H9 (cell line): Measurements from ENCODE around the gene KCTD17. TPM values are rescaled to one million over a fixed set of nuclear protein-coding genes. Genes with fewer than 3 reads are reported as not detected.

Source experiments
- DNase-seq: peaks from one replicate; pipeline ENCODE4 v3.0.0-alpha.2; 2017
- H2AFZ ChIP-seq: one replicate; pipeline ENCODE4 v1.6.1; 2013; ENCODE audit warnings: mild to moderate bottlenecking, low read length, control low read depth, moderate library complexity
- H2AK5ac ChIP-seq: 2 replicates; pipeline ENCODE4 v1.6.1; 2013; ENCODE audit warnings: low read length, control low read depth, mixed read lengths; ENCODE audit not compliant: insufficient read length
- H2BK120ac ChIP-seq: one replicate; pipeline ENCODE4 v1.6.1; 2013; ENCODE audit warnings: low read depth, mild to moderate bottlenecking, low read length, control low read depth, inconsistent platforms; ENCODE audit not compliant: poor library complexity, severe bottlenecking
- H2BK12ac ChIP-seq: 2 replicates; pipeline ENCODE4 v1.6.1; 2013; ENCODE audit warnings: low read length, control low read depth, mixed read lengths, low read depth; ENCODE audit not compliant: insufficient read length
- H2BK15ac ChIP-seq: 2 replicates; pipeline ENCODE4 v1.6.1; 2013; ENCODE audit warnings: low read depth, low read length, control low read depth
- H2BK20ac ChIP-seq: one replicate; pipeline ENCODE4 v1.6.1; 2013; ENCODE audit warnings: low read depth, mild to moderate bottlenecking, low read length, control low read depth, inconsistent platforms; ENCODE audit not compliant: poor library complexity, severe bottlenecking
- H2BK5ac ChIP-seq: 2 replicates; pipeline ENCODE4 v1.6.1; 2013; ENCODE audit warnings: low read length, control low read depth, mixed read lengths; ENCODE audit not compliant: insufficient read length
- H3K14ac ChIP-seq: 2 replicates; pipeline ENCODE4 v1.6.1; 2013; ENCODE audit warnings: low read length, control low read depth; ENCODE audit not compliant: insufficient read depth
- H3K18ac ChIP-seq: 2 replicates; pipeline ENCODE4 v1.6.1; 2013; ENCODE audit warnings: low read depth, mild to moderate bottlenecking, mixed read lengths, low read length, control low read depth; ENCODE audit not compliant: insufficient read length
- H3K23ac ChIP-seq: 2 replicates; pipeline ENCODE4 v1.6.1; 2013; ENCODE audit warnings: low read length, control low read depth, mixed read lengths, low read depth; ENCODE audit not compliant: insufficient read length
- H3K23me2 ChIP-seq: 2 replicates; pipeline ENCODE4 v1.6.1; 2013; ENCODE audit warnings: low read depth, mild to moderate bottlenecking, mixed read lengths, low read length, control low read depth; ENCODE audit not compliant: insufficient read length, poor library complexity, severe bottlenecking
- H3K27ac ChIP-seq: 2 replicates; pipeline ENCODE4 v1.5.1; 2013; ENCODE audit warnings: low read length, control low read depth, mixed read lengths, low read depth; ENCODE audit not compliant: insufficient read length
- H3K27me3 ChIP-seq: 2 replicates; pipeline ENCODE4 v1.6.1; 2013; ENCODE audit warnings: low read length, control low read depth, inconsistent platforms; ENCODE audit not compliant: insufficient read depth
- H3K4ac ChIP-seq: 2 replicates; pipeline ENCODE4 v1.6.1; 2013; ENCODE audit warnings: low read depth, mild to moderate bottlenecking, control low read depth, inconsistent platforms, low read length, moderate library complexity
- H3K4me1 ChIP-seq: 2 replicates; pipeline ENCODE4 v1.6.1; 2013; ENCODE audit warnings: low read length, control low read depth, inconsistent platforms; ENCODE audit not compliant: insufficient read depth
- H3K4me2 ChIP-seq: 2 replicates; pipeline ENCODE4 v1.6.1; 2013; ENCODE audit warnings: low read length, control low read depth, mixed read lengths; ENCODE audit not compliant: insufficient read length, insufficient read depth
- H3K56ac ChIP-seq: 2 replicates; pipeline ENCODE4 v1.6.1; 2013; ENCODE audit warnings: low read depth, mild to moderate bottlenecking, mixed read lengths, low read length, control low read depth; ENCODE audit not compliant: insufficient read length
- H3K79me1 ChIP-seq: 2 replicates; pipeline ENCODE4 v1.6.1; 2013; ENCODE audit warnings: low read depth, mild to moderate bottlenecking, moderate library complexity, low read length, control low read depth, inconsistent platforms; ENCODE audit not compliant: insufficient read depth, poor library complexity, severe bottlenecking
- H3K79me2 ChIP-seq: 2 replicates; pipeline ENCODE4 v1.6.1; 2013; ENCODE audit warnings: low read length, control low read depth, inconsistent platforms; ENCODE audit not compliant: insufficient read depth
- H3K9ac ChIP-seq: 2 replicates; pipeline ENCODE4 v1.6.1; 2013; ENCODE audit warnings: low read length, control low read depth, mixed read lengths; ENCODE audit not compliant: insufficient read length; ENCODE audit errors: extremely low read depth
- H3K9me3 ChIP-seq: one replicate; pipeline ENCODE4 v1.6.1; 2013; ENCODE audit warnings: low read depth, low read length, inconsistent platforms; ENCODE audit not compliant: control insufficient read depth
- H3T11ph ChIP-seq: one replicate; pipeline ENCODE4 v1.6.1; 2013; ENCODE audit warnings: mild to moderate bottlenecking, low read length, control low read depth, inconsistent platforms
- H4K20me1 ChIP-seq: one replicate; pipeline ENCODE4 v1.6.1; 2013; ENCODE audit not compliant: control insufficient read depth, insufficient read length, insufficient read depth
- H4K5ac ChIP-seq: 2 replicates; pipeline ENCODE4 v1.6.1; 2013; ENCODE audit warnings: low read depth, mild to moderate bottlenecking, mixed read lengths, low read length, control low read depth; ENCODE audit not compliant: insufficient read length
- H4K8ac ChIP-seq: replicated peaks from 2 replicates; pipeline ENCODE4 v1.6.1; 2013; ENCODE audit warnings: low read length, control low read depth, mixed read lengths, low read depth; ENCODE audit not compliant: insufficient read length
- H4K91ac ChIP-seq: 2 replicates; pipeline ENCODE4 v1.6.1; 2013; ENCODE audit warnings: low read depth, mild to moderate bottlenecking, moderate library complexity, mixed read lengths, low read length, control low read depth; ENCODE audit not compliant: insufficient read length
- H3K27ac Mint-ChIP-seq, 3 experiments: 2 replicates in 2 of 3; 3 replicates in 1 of 3; pipeline ENCODE4 v1.8.0; 2020 to 2021; ENCODE audit warnings: mixed read lengths in 3 of 3, mild to moderate bottlenecking in 1 of 3, moderate library complexity in 1 of 3
- H3K27me3 Mint-ChIP-seq: 2 replicates; pipeline ENCODE4 v1.8.0; 2021; ENCODE audit warnings: low read depth, mild to moderate bottlenecking, moderate library complexity, mixed read lengths
- H3K36me3 Mint-ChIP-seq, 3 experiments: 2 replicates in 2 of 3; 3 replicates in 1 of 3; pipeline ENCODE4 v1.8.0; 2020 to 2021; ENCODE audit warnings: low read depth in 3 of 3, mixed read lengths in 3 of 3; ENCODE audit not compliant: insufficient read depth in 1 of 3
- H3K4me1 Mint-ChIP-seq, 2 experiments: 2 replicates each; pipeline ENCODE4 v1.8.0; 2020; ENCODE audit warnings: mixed read lengths in 2 of 2
- H3K4me3 Mint-ChIP-seq, 2 experiments: 2 replicates in 1 of 2; 3 replicates in 1 of 2; pipeline ENCODE4 v1.8.0; 2020 to 2021; ENCODE audit warnings: mild to moderate bottlenecking in 2 of 2, mixed read lengths in 2 of 2, moderate library complexity in 1 of 2
- H3K9me3 Mint-ChIP-seq, 2 experiments: 2 replicates in 1 of 2; 3 replicates in 1 of 2; pipeline ENCODE4 v1.8.0; 2020; ENCODE audit warnings: mild to moderate bottlenecking in 2 of 2, mixed read lengths in 2 of 2, moderate library complexity in 1 of 2
- CTCF ChIP-seq: fragments of 200-600 bp; sonication (generic); conservative IDR thresholded peaks from 3 replicates; pipeline ENCODE4 v1.8.0; 2021; ENCODE audit warnings: antibody characterized with exemption, mild to moderate bottlenecking
- WGBS: extraction: QIAGEN DNeasy Blood & Tissue Kit; methylation state at CpG from one replicate; pipeline ENCODE4 v1.1.7; 2013; ENCODE audit warnings: missing lambda C conversion rate, low lambda C conversion rate, mixed read lengths; ENCODE audit not compliant: insufficient read length; ENCODE audit errors: extremely low coverage; 5-methylcytosine and 5-hydroxymethylcytosine counted together
- total RNA-seq: library from RNA; stranded (reverse); gene quantifications from 2 replicates; pipeline ENCODE4 v1.2.1, GENCODE V29; 2021

Gene KCTD17
- total RNA-seq, 1 experiment from 2014 or later = 34.1 TPM

GRCh38 chr22:37092997-37093396 is 41.5 kb downstream of the KCTD17 start:
- DNase-seq = no peak
- H3K36me3 Mint-ChIP-seq = no peaks in the 10 kb centered on the region
- H3K4me3 Mint-ChIP-seq = peak overlapping the region in 1 of 2 experiments; percentile 9; a peak in 1 of 5 replicates
- no peak for TF ChIP-seq CTCF
- Histone ChIP-seq H3K79me1 (no peaks in the 10 kb centered on the region), H3K27ac (no peak overlapping the region), H3K23ac (no peak overlapping the region), H2BK15ac (no peak overlapping the region), H3K79me2 (no peaks in the 10 kb centered on the region), H2AK5ac (no peak overlapping the region), H3T11ph (no peak overlapping the region), H2AFZ (no peak overlapping the region), H3K56ac (no peak overlapping the region), H3K23me2 (no peaks in the 10 kb centered on the region), H2BK12ac (no peak overlapping the region), H3K4me2 (no peak overlapping the region), H2BK20ac (no peak overlapping the region), H2BK5ac (no peak overlapping the region), H4K91ac (no peak overlapping the region), H3K9ac (no peak overlapping the region), H4K8ac (no peak overlapping the region), H3K27me3 (peaks cover 8% of the 10 kb centered on the region; the same call in 1 of the 2 replicates), H4K20me1 (no peaks in the 10 kb centered on the region), H3K4me1 (no peaks in the 10 kb centered on the region), H3K18ac (no peak overlapping the region), H3K9me3 (no peaks in the 10 kb centered on the region), H3K4ac (no peak overlapping the region), H3K14ac (no peak overlapping the region), H2BK120ac (no peak overlapping the region), H4K5ac (no peak overlapping the region)
- peaks cover 13 to 20% of the 10 kb centered on the region in 2 experiments for H3K4me1 Mint-ChIP-seq
- H3K27me3 Mint-ChIP-seq = peaks cover 62% of the 10 kb centered on the region
- H3K9me3 Mint-ChIP-seq = no peaks in the 10 kb centered on the region
- 0 out of 7 replicates have a peak overlapping the region, but pooled peaks of 1 of the 3 experiments have one; percentile 45 for H3K27ac Mint-ChIP-seq
- WGBS = no CpG with 5 or more reads among the region's 6 CpGs
